PFSK-1 (cell line): Measurements from ENCODE around the gene ITPKB.

Experiments used
- FOXP2 ChIP-seq: optimal IDR thresholded peaks from 2 replicates; pipeline ENCODE3; 2011; ENCODE audit warnings: borderline replicate concordance, control low read depth, inconsistent platforms; ENCODE audit not compliant: insufficient read depth; ENCODE audit errors: extremely low read length, extremely low read depth
- POLR2AphosphoS5 ChIP-seq: IDR thresholded peaks from 2 replicates; pipeline ENCODE4 v1.6.1; 2012; ENCODE audit warnings: low read depth, mild to moderate bottlenecking, control low read depth, low read length, moderate library complexity
- SIN3A ChIP-seq: IDR thresholded peaks from 2 replicates; pipeline ENCODE4 v1.6.1; 2012; ENCODE audit warnings: mild to moderate bottlenecking, low read length, moderate library complexity, borderline replicate concordance; ENCODE audit not compliant: insufficient read depth
- TAF1 ChIP-seq: IDR thresholded peaks from 2 replicates; pipeline ENCODE4 v1.6.1; 2012; ENCODE audit warnings: low read length, control low read depth, borderline replicate concordance; ENCODE audit not compliant: insufficient read depth
- TF ChIP-seq, protein P1 (sequence below), 2 experiments: IDR thresholded peaks; 2 replicates each; pipeline versions ENCODE4 v1.6.1 to v1.8.0; 2011 to 2012; ENCODE audit warnings: low read depth in 2 of 2, low read length in 2 of 2, control low read depth in 1 of 2, inconsistent platforms in 1 of 2, mild to moderate bottlenecking in 1 of 2, moderate library complexity in 1 of 2; ENCODE audit not compliant: insufficient read depth in 1 of 2

The ITPKB gene

DNA sequence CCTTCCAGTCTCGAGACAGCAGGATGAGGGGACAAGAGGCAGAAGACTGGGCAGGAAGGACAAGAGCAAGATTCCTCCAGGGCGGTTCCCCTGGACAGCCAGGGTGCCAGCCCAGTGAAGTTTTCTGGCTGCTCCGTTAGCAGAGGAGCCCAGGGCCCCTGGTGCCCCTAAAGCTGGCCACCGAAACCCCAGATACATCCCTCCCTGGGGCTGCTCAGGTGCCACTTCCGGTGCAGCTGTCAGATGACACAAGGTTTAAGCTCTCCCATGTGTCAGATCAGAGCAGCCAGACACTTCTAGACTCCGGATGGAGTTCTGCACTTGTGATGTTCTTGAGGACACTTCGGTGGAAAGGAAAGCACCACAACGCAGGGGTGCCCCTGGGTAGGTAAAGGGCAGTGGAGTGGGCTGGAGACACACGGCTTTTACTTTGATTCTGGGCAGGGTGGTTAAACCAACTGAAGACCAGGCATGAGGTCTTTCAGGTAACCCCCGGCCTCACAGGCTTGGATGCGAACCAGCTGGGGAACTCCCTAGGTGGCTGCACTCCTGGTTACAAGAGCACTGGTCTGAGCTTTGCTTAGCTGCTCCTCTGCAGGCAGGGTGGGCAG, 85.7 kb downstream of the ITPKB start:
- TF ChIP-seq TAF1 (no peak), SIN3A (no peak), POLR2AphosphoS5 (no peak), FOXP2 (no peak)
- TF ChIP-seq, protein P1, sequence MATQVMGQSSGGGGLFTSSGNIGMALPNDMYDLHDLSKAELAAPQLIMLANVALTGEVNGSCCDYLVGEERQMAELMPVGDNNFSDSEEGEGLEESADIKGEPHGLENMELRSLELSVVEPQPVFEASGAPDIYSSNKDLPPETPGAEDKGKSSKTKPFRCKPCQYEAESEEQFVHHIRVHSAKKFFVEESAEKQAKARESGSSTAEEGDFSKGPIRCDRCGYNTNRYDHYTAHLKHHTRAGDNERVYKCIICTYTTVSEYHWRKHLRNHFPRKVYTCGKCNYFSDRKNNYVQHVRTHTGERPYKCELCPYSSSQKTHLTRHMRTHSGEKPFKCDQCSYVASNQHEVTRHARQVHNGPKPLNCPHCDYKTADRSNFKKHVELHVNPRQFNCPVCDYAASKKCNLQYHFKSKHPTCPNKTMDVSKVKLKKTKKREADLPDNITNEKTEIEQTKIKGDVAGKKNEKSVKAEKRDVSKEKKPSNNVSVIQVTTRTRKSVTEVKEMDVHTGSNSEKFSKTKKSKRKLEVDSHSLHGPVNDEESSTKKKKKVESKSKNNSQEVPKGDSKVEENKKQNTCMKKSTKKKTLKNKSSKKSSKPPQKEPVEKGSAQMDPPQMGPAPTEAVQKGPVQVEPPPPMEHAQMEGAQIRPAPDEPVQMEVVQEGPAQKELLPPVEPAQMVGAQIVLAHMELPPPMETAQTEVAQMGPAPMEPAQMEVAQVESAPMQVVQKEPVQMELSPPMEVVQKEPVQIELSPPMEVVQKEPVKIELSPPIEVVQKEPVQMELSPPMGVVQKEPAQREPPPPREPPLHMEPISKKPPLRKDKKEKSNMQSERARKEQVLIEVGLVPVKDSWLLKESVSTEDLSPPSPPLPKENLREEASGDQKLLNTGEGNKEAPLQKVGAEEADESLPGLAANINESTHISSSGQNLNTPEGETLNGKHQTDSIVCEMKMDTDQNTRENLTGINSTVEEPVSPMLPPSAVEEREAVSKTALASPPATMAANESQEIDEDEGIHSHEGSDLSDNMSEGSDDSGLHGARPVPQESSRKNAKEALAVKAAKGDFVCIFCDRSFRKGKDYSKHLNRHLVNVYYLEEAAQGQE (IDR thresholded peaks at IDR 0.05; ENCODE audit: insufficient read depth in 1 of 2, low read depth in 2 of 2, low read length in 2 of 2), result no peak

DNA sequence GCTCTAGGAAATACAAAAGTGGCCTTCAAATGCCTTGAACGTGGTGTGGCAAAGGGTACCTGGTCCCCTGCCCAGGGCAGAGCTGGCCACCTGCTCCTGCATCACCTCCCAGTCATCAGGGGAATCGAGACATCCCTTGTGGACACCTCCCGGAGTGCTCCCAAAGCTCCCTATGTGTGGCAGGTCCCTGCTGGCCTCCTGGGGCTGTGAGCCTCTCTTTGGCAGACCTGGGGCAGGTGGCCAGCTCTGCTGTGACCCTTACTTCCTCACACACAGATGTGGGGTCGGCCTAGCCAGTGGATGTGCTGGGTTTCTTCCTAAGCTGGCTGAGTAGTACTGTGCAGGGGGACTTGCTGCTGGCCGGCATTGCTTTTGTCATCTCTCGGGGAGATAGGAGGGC, 86.5 kb downstream of the ITPKB start:
- no peak for TF ChIP-seq POLR2AphosphoS5
- TF ChIP-seq SIN3A, result no peak
- TF ChIP-seq, protein P1 (IDR thresholded peaks at IDR 0.05; ENCODE audit: insufficient read depth in 1 of 2, low read depth in 2 of 2, low read length in 2 of 2), result no peak
- no peak for TF ChIP-seq FOXP2
- no peak for TF ChIP-seq TAF1

DNA sequence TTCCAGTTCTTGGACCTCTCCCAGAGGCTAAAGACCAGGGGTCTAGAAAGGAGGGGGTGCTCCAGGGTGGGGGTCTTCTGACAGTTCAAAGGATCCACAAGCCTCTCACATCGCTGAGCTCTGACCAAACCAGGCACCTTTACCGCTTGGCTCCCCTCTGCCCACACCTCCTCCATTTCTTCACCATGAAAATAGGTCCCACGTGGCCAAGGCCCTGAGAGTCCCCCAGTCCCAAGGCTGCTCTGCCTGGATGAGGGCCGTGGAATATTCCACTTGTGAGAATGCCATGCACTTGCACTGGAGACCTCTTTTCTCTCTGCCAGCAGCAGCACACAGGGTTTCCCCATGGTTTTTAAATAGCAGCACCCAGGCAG, 87.4 kb downstream of the ITPKB start:
- TF ChIP-seq FOXP2 (no peak), POLR2AphosphoS5 (no peak)
- TF ChIP-seq, protein P1 (IDR thresholded peaks at IDR 0.05; ENCODE audit: insufficient read depth in 1 of 2, low read depth in 2 of 2, low read length in 2 of 2), result no peak

DNA sequence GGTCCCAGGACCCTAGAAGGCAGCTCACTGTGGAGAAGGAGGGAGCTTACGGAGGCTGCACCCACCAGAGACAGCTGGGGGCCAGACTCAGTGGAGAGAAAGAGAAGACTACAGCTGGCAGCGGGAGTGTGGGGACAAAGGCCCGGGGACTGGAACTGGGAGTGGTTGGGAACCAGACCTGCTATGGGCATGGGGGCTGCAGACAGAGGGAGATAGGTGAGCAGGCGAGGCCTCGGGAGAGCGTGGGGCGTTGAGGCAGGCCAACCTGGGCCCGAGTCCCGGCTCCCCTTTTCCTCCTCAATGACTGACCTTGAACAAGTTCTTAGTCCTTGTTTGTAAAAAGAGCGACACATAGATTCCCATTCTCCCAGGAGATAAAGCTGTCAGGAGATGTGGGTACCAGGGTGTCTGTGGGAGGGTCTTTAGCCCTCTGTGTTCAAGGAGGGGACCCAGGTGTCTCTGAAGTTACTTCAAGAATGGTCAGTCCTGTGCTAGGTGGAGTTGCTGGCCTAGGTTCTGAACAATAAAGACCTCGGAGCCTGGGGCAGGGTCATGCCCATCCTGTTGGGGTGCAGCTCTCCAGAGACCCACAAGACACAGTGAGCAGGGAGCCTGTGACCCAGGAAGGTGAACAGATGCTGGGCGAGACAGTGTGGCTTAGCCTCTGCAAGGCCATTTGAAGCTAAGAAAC, 87.9 kb downstream of the ITPKB start:
- TF ChIP-seq, protein P1 (IDR thresholded peaks at IDR 0.05; ENCODE audit: insufficient read depth in 1 of 2, low read depth in 2 of 2, low read length in 2 of 2), result 0 out of 4 replicates have a peak, but pooled peaks of 1 of the 2 experiments have one; percentile 41
- TF ChIP-seq SIN3A (no peak), FOXP2 (no peak)
